Measurements from ENCODE around the gene AHSG.

The AHSG gene

DNA sequence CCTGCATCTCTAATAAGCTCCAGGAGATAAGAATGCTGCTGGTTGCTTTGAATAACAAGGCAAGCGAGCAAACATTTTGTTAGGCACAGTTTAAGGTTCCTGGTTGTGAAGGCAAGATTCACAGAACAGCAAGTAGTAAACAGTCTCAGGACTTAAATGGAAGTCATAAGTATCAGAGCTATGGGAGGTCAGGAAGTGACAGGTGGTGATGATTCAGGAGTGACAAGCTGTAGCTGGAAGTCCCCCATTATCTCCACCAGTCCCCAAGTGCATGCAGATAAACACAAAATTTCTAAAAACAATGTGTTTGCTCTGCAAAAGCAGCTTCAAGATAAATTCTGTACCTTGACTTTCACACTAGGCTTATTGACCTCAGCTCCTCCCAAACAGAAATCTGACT is 30.6 kb downstream of the AHSG start:
- no peak overlapping the region for H3K27ac ChIP-seq
- TF ChIP-seq, protein P1, sequence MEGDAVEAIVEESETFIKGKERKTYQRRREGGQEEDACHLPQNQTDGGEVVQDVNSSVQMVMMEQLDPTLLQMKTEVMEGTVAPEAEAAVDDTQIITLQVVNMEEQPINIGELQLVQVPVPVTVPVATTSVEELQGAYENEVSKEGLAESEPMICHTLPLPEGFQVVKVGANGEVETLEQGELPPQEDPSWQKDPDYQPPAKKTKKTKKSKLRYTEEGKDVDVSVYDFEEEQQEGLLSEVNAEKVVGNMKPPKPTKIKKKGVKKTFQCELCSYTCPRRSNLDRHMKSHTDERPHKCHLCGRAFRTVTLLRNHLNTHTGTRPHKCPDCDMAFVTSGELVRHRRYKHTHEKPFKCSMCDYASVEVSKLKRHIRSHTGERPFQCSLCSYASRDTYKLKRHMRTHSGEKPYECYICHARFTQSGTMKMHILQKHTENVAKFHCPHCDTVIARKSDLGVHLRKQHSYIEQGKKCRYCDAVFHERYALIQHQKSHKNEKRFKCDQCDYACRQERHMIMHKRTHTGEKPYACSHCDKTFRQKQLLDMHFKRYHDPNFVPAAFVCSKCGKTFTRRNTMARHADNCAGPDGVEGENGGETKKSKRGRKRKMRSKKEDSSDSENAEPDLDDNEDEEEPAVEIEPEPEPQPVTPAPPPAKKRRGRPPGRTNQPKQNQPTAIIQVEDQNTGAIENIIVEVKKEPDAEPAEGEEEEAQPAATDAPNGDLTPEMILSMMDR (IDR thresholded peaks at IDR 0.05): no peak
- no peak for TF ChIP-seq ZFX (IDR thresholded peaks at IDR 0.05; ENCODE audit: borderline replicate concordance)

DNA sequence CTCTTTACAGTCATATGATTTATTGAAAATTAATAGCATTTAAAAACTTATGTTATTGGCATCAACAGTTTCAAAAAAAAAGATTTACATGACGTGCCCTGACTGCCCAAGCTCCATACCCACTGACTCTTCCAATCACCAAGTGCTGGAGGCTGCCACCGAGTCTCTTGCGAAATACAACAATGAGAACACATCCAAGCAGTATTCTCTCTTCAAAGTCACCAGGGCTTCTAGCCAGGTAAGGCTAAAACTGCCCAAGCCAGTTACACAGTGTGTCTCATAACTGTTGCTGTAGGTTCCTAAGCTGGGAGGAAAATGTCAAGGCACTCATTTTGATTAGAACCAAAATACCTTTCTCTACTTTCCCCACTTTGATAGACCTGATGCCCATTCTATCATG is 31.8 kb downstream of the AHSG start:
- TF ChIP-seq, protein P1 (IDR thresholded peaks at IDR 0.05): no peak
- TF ChIP-seq ZFX (IDR thresholded peaks at IDR 0.05; ENCODE audit: borderline replicate concordance): no peak
- no peak overlapping the region for H3K27ac ChIP-seq

DNA sequence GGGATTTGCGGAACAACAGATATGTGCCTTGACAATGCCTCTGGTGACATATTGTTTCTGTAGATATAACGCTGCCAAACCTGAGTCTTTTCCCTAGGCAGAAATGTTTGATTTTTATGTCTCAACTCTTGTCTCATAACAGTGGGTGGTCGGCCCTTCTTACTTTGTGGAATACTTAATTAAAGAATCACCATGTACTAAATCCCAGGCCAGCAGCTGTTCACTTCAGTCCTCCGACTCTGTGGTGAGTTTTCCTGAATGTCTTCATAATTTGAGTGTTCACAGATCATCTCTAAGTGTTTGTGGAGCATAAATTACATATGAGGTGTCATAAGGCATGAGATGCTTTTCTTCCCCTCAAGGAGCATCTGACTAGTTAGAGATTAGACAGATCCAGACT is 33.2 kb downstream of the AHSG start:
- no peak overlapping the region for H3K27ac ChIP-seq
- TF ChIP-seq ZFX (IDR thresholded peaks at IDR 0.05; ENCODE audit: borderline replicate concordance): no peak
- TF ChIP-seq, protein P1 (IDR thresholded peaks at IDR 0.05): no peak

DNA sequence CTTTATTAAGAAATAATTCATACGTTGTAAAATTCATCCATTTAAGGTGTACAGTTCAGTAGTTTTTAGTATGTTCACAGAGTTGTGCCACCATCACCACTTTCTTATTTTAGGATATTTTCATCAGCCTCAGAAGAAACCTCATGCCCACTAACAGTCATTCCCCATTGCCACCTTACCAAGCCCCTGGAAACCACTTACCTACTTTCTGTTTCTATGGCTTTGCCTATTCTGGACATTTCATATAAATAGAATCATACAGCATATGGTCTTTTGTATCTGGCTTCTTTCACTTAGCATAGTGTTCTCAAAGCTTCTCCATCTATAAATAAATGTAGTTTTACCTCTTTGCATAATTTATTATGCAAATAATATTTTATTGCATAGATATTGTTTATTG is 34.0 kb downstream of the AHSG start:
- TF ChIP-seq ZFX (IDR thresholded peaks at IDR 0.05; ENCODE audit: borderline replicate concordance): no peak
- TF ChIP-seq, protein P1 (IDR thresholded peaks at IDR 0.05): no peak
- no peak overlapping the region for H3K27ac ChIP-seq

DNA sequence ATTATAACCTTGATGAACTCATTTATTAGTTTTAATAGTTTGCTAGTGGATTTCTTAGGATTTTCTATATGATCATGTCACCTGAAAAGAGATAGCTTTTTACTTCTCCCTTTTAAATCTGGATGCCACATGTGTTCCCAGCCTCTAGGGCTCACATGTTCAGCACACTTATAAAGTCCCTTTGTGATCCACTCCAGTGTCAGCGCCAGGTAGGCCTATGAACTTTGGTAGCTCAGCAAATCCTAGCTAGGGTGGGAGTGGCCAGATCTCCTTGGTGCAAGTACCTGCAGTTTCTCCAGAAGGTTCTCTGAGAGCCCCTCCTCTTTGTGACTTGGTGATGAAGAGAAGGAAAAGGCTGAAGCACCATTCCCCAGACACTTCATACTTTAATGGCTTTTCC is 36.0 kb downstream of the AHSG start:
- no peak for TF ChIP-seq ZFX (IDR thresholded peaks at IDR 0.05; ENCODE audit: borderline replicate concordance)
- TF ChIP-seq, protein P1 (IDR thresholded peaks at IDR 0.05): no peak
- no peak overlapping the region for H3K27ac ChIP-seq

DNA sequence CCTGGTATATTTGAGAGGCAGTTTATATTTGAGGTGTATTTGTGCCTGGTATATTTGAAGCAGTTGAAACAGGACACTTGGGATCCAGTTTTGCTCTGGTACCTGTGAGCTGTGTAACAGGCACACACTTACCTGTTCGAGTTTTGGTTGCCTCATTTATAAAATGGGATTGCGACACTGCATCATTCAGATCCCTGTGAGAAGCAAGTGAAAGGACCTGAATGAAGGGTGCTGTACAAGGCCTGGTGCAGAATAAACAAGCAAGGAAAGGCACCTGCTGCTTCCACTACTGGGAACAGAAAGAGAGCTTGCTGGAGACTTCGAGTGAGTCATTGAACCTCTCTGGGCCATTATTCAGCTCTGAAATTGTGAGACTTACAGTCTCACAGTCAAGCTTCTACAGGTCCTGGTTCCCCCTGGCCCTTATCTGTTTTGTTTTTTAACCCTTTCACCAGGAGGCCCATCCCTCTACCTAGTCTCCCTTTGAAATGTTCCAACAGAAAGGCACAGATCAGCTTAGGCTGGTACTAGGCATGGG is 38.9 kb downstream of the AHSG start:
- H3K27ac ChIP-seq: no peak overlapping the region
- TF ChIP-seq, protein P1 (IDR thresholded peaks at IDR 0.05): no peak
- no peak for TF ChIP-seq ZFX (IDR thresholded peaks at IDR 0.05; ENCODE audit: borderline replicate concordance)

DNA sequence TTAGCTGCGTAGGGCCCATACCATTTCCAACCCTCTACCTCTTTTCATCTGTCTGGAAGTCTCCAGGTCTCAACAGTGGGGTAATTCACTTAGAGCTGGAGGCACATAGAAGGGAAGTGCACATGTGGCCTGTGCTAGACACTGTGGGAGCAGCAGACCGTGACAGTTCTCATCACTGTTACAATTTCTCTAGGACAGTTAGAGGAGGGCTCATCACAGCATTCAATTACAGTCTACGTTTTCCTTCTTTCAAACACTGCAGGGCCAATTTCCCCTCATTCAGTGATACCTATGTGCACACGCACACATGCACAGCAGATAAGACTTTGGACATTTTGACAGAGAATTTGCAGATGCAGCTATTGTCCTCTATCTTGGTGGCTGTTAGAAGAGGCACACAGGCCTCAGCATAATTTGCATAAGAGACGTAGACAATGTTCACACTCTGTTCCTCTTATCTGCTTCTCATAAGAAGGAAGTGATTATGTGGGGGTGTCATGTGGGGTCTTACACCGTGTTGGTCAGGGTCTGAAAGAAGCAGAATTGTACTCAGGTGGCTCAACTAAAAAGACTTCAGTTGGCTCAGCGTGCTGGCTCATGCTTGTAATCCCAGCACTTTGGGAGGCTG is 40.3 kb downstream of the AHSG start:
- H3K27ac ChIP-seq: no peak overlapping the region

More for the DNA sequence above, 40.3 kb downstream of the AHSG start:
- TF ChIP-seq ZFX (IDR thresholded peaks at IDR 0.05; ENCODE audit: borderline replicate concordance): no peak
- TF ChIP-seq, protein P1 (IDR thresholded peaks at IDR 0.05): no peak

All from 22Rv1 (cell line).